Progenitor cell of endocrine pancreas (in vitro differentiated cells): ENCODE data around the gene UBTF. TPM values are rescaled to one million over a fixed set of nuclear protein-coding genes. Genes with fewer than 3 reads are reported as not detected.
A peak's percentile ranks its signal among the peaks of the same experiment; 100 is the strongest.

Experiments used
- DNase-seq: peaks from one replicate; pipeline ENCODE4 v3.0.0; 2021; ENCODE audit warnings: low spot score; ENCODE audit not compliant: unreplicated experiment
- H3K27ac Mint-ChIP-seq: 2 replicates; pipeline ENCODE4 v1.8.0; 2021; ENCODE audit warnings: mild to moderate bottlenecking, moderate library complexity, mixed read lengths
- H3K27me3 Mint-ChIP-seq: 2 replicates; pipeline ENCODE4 v1.8.0; 2021; ENCODE audit warnings: mixed read lengths
- H3K36me3 Mint-ChIP-seq: 2 replicates; pipeline ENCODE4 v1.8.0; 2022; ENCODE audit warnings: mixed read lengths; ENCODE audit not compliant: insufficient read depth
- H3K4me1 Mint-ChIP-seq: 2 replicates; pipeline ENCODE4 v1.8.0; 2021; ENCODE audit warnings: low read depth, mixed read lengths
- H3K4me3 Mint-ChIP-seq: 2 replicates; pipeline ENCODE4 v1.8.0; 2021; ENCODE audit warnings: low read depth, mild to moderate bottlenecking, moderate library complexity, mixed read lengths
- H3K9me3 Mint-ChIP-seq: 2 replicates; pipeline ENCODE4 v1.8.0; 2021; ENCODE audit warnings: low read depth, mixed read lengths
- CTCF ChIP-seq: fragments of 200-600 bp; sonication (generic); IDR thresholded peaks from one replicate; pipeline ENCODE4 v1.5.0; 2021; ENCODE audit warnings: antibody characterized with exemption, mild to moderate bottlenecking; ENCODE audit not compliant: unreplicated experiment
- total RNA-seq: library from RNA; stranded (reverse); gene quantifications from 2 replicates; pipeline ENCODE4 v1.2.1, GENCODE V29; 2021

UBTF gene
- total RNA-seq, 1 donor from 2014 or later = 100 TPM

GRCh38 chr17:44176671-44177501 lies 42.6 kb downstream of the UBTF start:
- peaks cover 2% of the 10 kb centered on the region for H3K4me1 Mint-ChIP-seq
- peaks cover 16% of the 10 kb centered on the region for H3K36me3 Mint-ChIP-seq
- no peak for TF ChIP-seq CTCF
- H3K27ac Mint-ChIP-seq = no peak overlapping the region
- H3K4me3 Mint-ChIP-seq = no peak overlapping the region
- no peak for DNase-seq
- H3K27me3 Mint-ChIP-seq = no peaks in the 10 kb centered on the region
- H3K9me3 Mint-ChIP-seq = no peaks in the 10 kb centered on the region

GRCh38 chr17:44176257-44176656 lies 43.2 kb downstream of the UBTF start:
- H3K9me3 Mint-ChIP-seq = no peaks in the 10 kb centered on the region
- no peaks in the 10 kb centered on the region for H3K27me3 Mint-ChIP-seq
- H3K36me3 Mint-ChIP-seq = peaks cover 12% of the 10 kb centered on the region
- peaks cover 2% of the 10 kb centered on the region for H3K4me1 Mint-ChIP-seq
- H3K27ac Mint-ChIP-seq = no peak overlapping the region
- no peak for DNase-seq
- no peak overlapping the region for H3K4me3 Mint-ChIP-seq
- TF ChIP-seq CTCF = no peak

GRCh38 chr17:44174427-44174826 lies 45.0 kb downstream of the UBTF start:
- Mint-ChIP-seq H3K4me3 (no peak overlapping the region), H3K27ac (no peak overlapping the region), H3K4me1 (peaks cover 8% of the 10 kb centered on the region), H3K36me3 (peaks cover 12% of the 10 kb centered on the region), H3K27me3 (no peaks in the 10 kb centered on the region), H3K9me3 (no peaks in the 10 kb centered on the region)
- no peak for DNase-seq
- no peak for TF ChIP-seq CTCF

- DNase-seq = no peak
- H3K27me3 Mint-ChIP-seq = no peaks in the 10 kb centered on the region
- no peak overlapping the region for H3K4me3 Mint-ChIP-seq
- H3K4me1 Mint-ChIP-seq = peaks cover 15% of the 10 kb centered on the region
- no peak for TF ChIP-seq CTCF
- peak overlapping the region; percentile 52 for H3K27ac Mint-ChIP-seq
- peaks cover 5% of the 10 kb centered on the region for H3K36me3 Mint-ChIP-seq
- H3K9me3 Mint-ChIP-seq = no peaks in the 10 kb centered on the region
These were observed 47.5 kb downstream of the UBTF start for GRCh38 chr17:44171931-44172455.

GRCh38 chr17:44170499-44171201 lies 48.8 kb downstream of the UBTF start, which contains the start of gene ASB16:
Gene ASB16 (plus strand): TSS chr17:44170704. CDS start chr17:44170790, 86 bp downstream.
- peak within 1 kb of the TSS; percentile 56 for H3K27ac Mint-ChIP-seq
- H3K36me3 Mint-ChIP-seq = peaks cover under 1% of the 10 kb centered on the region
- H3K4me3 Mint-ChIP-seq = no peak within 1 kb of the TSS
- H3K4me1 Mint-ChIP-seq = peaks cover 15% of the 10 kb centered on the region
- no peak for DNase-seq
- H3K27me3 Mint-ChIP-seq = no peaks in the 10 kb centered on the region
- H3K9me3 Mint-ChIP-seq = no peaks in the 10 kb centered on the region
- TF ChIP-seq CTCF = no peak
